CD14-positive monocyte (primary cell): ENCODE measurements around the gene UBA6. TPM values are rescaled to one million over a fixed set of nuclear protein-coding genes. Genes with fewer than 3 reads are reported as not detected.
A peak's percentile ranks its signal among the peaks of the same experiment; 100 is the strongest.

Source experiments
- DNase-seq, 3 donors: peaks; one replicate each; pipeline ENCODE4 v3.0.0-alpha.2; 2011 to 2022
- H2AFZ ChIP-seq: 2 replicates; pipeline ENCODE4 v1.6.0; 2012; ENCODE audit warnings: mild to moderate bottlenecking, low read depth, low read length, inconsistent platforms; ENCODE audit not compliant: insufficient read depth, poor library complexity, severe bottlenecking
- H3K27ac ChIP-seq, 2 donors: 1 replicate in 1 of 2; 2 replicates in 1 of 2; pipeline ENCODE4 v1.5.1; 2012 to 2013; ENCODE audit warnings: low read length in 2 of 2, control low read depth in 1 of 2, inconsistent platforms in 1 of 2, low read depth in 1 of 2, mild to moderate bottlenecking in 1 of 2
- H3K27me3 ChIP-seq, 2 donors: one replicate each; pipeline versions ENCODE4 v1.6.0 to v1.6.1; 2011 to 2013; ENCODE audit warnings: low read length in 2 of 2; ENCODE audit not compliant: control insufficient read depth in 2 of 2, insufficient read depth in 2 of 2
- H3K36me3 ChIP-seq, 2 donors: replicated peaks in 1 of 2; 1 replicate in 1 of 2; 2 replicates in 1 of 2; pipeline versions ENCODE4 v1.5.1 to v1.6.1; 2012 to 2013; ENCODE audit warnings: low read length in 2 of 2, control low read depth in 1 of 2, inconsistent platforms in 1 of 2, mild to moderate bottlenecking in 1 of 2; ENCODE audit not compliant: insufficient read depth in 2 of 2, control insufficient read depth in 1 of 2
- H3K4me1 ChIP-seq, 2 donors: 1 replicate in 1 of 2; 2 replicates in 1 of 2; pipeline versions ENCODE4 v1.5.1 to v1.6.1; 2012 to 2013; ENCODE audit warnings: low read length in 2 of 2, control low read depth in 1 of 2, inconsistent platforms in 1 of 2, mild to moderate bottlenecking in 1 of 2, moderate library complexity in 1 of 2; ENCODE audit not compliant: insufficient read depth in 2 of 2, control insufficient read depth in 1 of 2
- H3K4me2 ChIP-seq: replicated peaks from 2 replicates; pipeline ENCODE3; 2012; ENCODE audit warnings: low read length, moderate library complexity, mild to moderate bottlenecking; ENCODE audit not compliant: poor library complexity, severe bottlenecking; ENCODE audit errors: extremely low read depth
- H3K4me3 ChIP-seq, 3 experiments: fragments of 200-600 bp in 1 of 3; sonication (generic) in 1 of 3; replicated peaks in 1 of 3; 1 replicate in 2 of 3; 2 replicates in 1 of 3; pipeline ENCODE4 v1.5.1; 2011 to 2013; ENCODE audit warnings: low read length in 3 of 3, mild to moderate bottlenecking in 3 of 3, control low read depth in 2 of 3, low read depth in 2 of 3, inconsistent platforms in 1 of 3, moderate library complexity in 1 of 3
- H3K79me2 ChIP-seq: 2 replicates; pipeline ENCODE4 v1.6.0; 2012; ENCODE audit warnings: mild to moderate bottlenecking, control low read depth, inconsistent platforms, low read length, moderate library complexity; ENCODE audit not compliant: insufficient read depth
- H3K9ac ChIP-seq: 2 replicates; pipeline ENCODE4 v1.6.0; 2017; ENCODE audit warnings: low read length, mild to moderate bottlenecking; ENCODE audit not compliant: insufficient read depth, poor library complexity, severe bottlenecking
- H3K9me3 ChIP-seq, 2 donors: replicated peaks in 1 of 2; 1 replicate in 1 of 2; 2 replicates in 1 of 2; pipeline versions ENCODE4 v1.5.1 to v1.6.1; 2012 to 2013; ENCODE audit warnings: low read length in 2 of 2, control low read depth in 1 of 2; ENCODE audit not compliant: control insufficient read depth in 1 of 2, insufficient read depth in 1 of 2
- H4K20me1 ChIP-seq: 2 replicates; pipeline ENCODE4 v1.6.0; 2012; ENCODE audit warnings: mild to moderate bottlenecking, low read length, control low read depth, moderate library complexity; ENCODE audit not compliant: insufficient read depth
- H3K27ac Mint-ChIP-seq, 7 donors: one replicate each; pipeline ENCODE4 v1.8.0; 2020; ENCODE audit warnings: mild to moderate bottlenecking in 7 of 7, mixed read lengths in 7 of 7, moderate library complexity in 6 of 7, inconsistent platforms in 2 of 7
- H3K27me3 Mint-ChIP-seq, 3 donors: one replicate each; pipeline ENCODE4 v1.8.0; 2021 to 2022; ENCODE audit warnings: low read depth in 3 of 3, mild to moderate bottlenecking in 3 of 3, mixed read lengths in 3 of 3, moderate library complexity in 3 of 3, inconsistent platforms in 1 of 3
- H3K36me3 Mint-ChIP-seq, 2 donors: one replicate each; pipeline ENCODE4 v1.8.0; 2020; ENCODE audit warnings: mixed read lengths in 2 of 2, inconsistent platforms in 1 of 2, mild to moderate bottlenecking in 1 of 2
- H3K4me1 Mint-ChIP-seq: one replicate; pipeline ENCODE4 v1.8.0; 2020; ENCODE audit warnings: mild to moderate bottlenecking, mixed read lengths
- H3K4me3 Mint-ChIP-seq, 2 donors: one replicate each; pipeline ENCODE4 v1.8.0; 2020; ENCODE audit warnings: mild to moderate bottlenecking in 2 of 2, mixed read lengths in 2 of 2, moderate library complexity in 1 of 2
- H3K9me3 Mint-ChIP-seq, 7 donors: one replicate each; pipeline ENCODE4 v1.8.0; 2020 to 2022; ENCODE audit warnings: mixed read lengths in 7 of 7, mild to moderate bottlenecking in 6 of 7, moderate library complexity in 6 of 7, inconsistent platforms in 2 of 7
- CTCF ChIP-seq: fragments of 200-600 bp; IDR thresholded peaks from one replicate; pipeline ENCODE4 v1.8.0; 2022; ENCODE audit warnings: antibody characterized with exemption, mild to moderate bottlenecking
- WGBS: methylation state at CpG from one replicate; pipeline ENCODE4 v1.1.5; 2013; ENCODE audit warnings: missing lambda C conversion rate; ENCODE audit not compliant: insufficient coverage; 5-methylcytosine and 5-hydroxymethylcytosine counted together
- intact Hi-C, 2 donors: fragments of 100-400 bp; cut with micrococcal nuclease; formaldehyde crosslinking; loops; one replicate each; pipeline versions ENCODE4 v1.15.0 to v1.15.1; 2023
- polyA minus RNA-seq: library from RNA; depleted of rRNA, polyadenylated mRNA; stranded (reverse); fragments of >200 nt; gene quantifications from 2 replicates; pipeline ENCODE4 v1.2.3, GENCODE V29; 2012
- polyA plus RNA-seq, 3 donors: library from polyadenylated mRNA; depleted of rRNA in 1 of 3; unstranded in 2 of 3; stranded (reverse) in 1 of 3; fragments of 300-500 nt in 2 of 3; fragments of >200 nt in 1 of 3; fragmentation: Illumina TruSeq in 2 of 3; gene quantifications; 1 replicate in 2 of 3; 2 replicates in 1 of 3; pipeline ENCODE4 v1.2.3, GENCODE V29; 2012 to 2021
- total RNA-seq, 12 experiments: library from RNA in 1 of 12; stranded (reverse) in 1 of 12; fragments of 120-200 nt in 1 of 12; gene quantifications; one replicate each; pipeline ENCODE4 v1.2.4 and lab custom pipeline; 2013 to 2026; ENCODE audit warnings: mixed read lengths in 6 of 12, inconsistent platforms in 1 of 12

Gene UBA6
- total RNA-seq (2013), result 59.9 TPM
- polyA plus RNA-seq (10 to 100 TPM in 2 of 3 donors, 1 to 10 TPM in 1; 8.4 to 22.0 (median 21.0) TPM), polyA minus RNA-seq (22.4 and 24.4 TPM in 2 replicates), total RNA-seq (lab: John Stamatoyannopoulos, UW) (98.0 to 199 (median 168) reads per million in 11 experiments)

GRCh38 chr4:67700738-67701516 is at the start of gene UBA6:
Gene UBA6 (minus strand): TSS chr4:67701155. CDS start chr4:67701119, 36 bp downstream.
- peak; percentile 93 to 96 (median 95) for DNase-seq
- Mint-ChIP-seq H3K27ac (peak within 1 kb of the TSS; percentile 92 to 97 (median 95)), H3K36me3 (peaks cover 6 to 15% of the 10 kb centered on the region in 2 donors), H3K4me1 (peaks cover 24% of the 10 kb centered on the region), H3K9me3 (peaks cover 0 to 5% (median 0%) of the 10 kb centered on the region in 7 donors), H3K4me3 (peak within 1 kb of the TSS; percentile 90 to 94), H3K27me3 (no peaks in the 10 kb centered on the region)
- Histone ChIP-seq H3K4me3 (peak within 1 kb of the TSS; percentile 75 to 96 (median 75)), H3K4me2 (peak within 1 kb of the TSS; percentile 93), H3K79me2 (peaks cover 59% of the 10 kb centered on the region), H3K9ac (peak within 1 kb of the TSS; percentile 89), H3K27me3 (no peaks in the 10 kb centered on the region), H3K4me1 (peaks cover 17 to 21% of the 10 kb centered on the region in 2 donors), H4K20me1 (peaks cover 7% of the 10 kb centered on the region), H2AFZ (peak within 1 kb of the TSS; percentile 75), H3K9me3 (no peaks in the 10 kb centered on the region), H3K27ac (peak within 1 kb of the TSS; percentile 90 to 96), H3K36me3 (peaks cover 0 to 2% of the 10 kb centered on the region in 2 donors)
- WGBS, result under 1% methylated on average over 39 of the region's 57 CpGs
- peak; percentile 41 for TF ChIP-seq CTCF
- intact Hi-C loops, result no loop called here

- intact Hi-C loops, result no loop called here
- no CpG with 5 or more reads among the region's 4 CpGs for WGBS
- Histone ChIP-seq H2AFZ (no peak overlapping the region), H3K4me1 (no peaks in the 10 kb centered on the region), H3K27ac (no peak overlapping the region), H3K9me3 (no peaks in the 10 kb centered on the region), H3K4me2 (no peak overlapping the region), H3K4me3 (no peak overlapping the region), H3K79me2 (no peaks in the 10 kb centered on the region), H4K20me1 (no peaks in the 10 kb centered on the region), H3K36me3 (no peaks in the 10 kb centered on the region), H3K27me3 (no peaks in the 10 kb centered on the region), H3K9ac (no peak overlapping the region)
- Mint-ChIP-seq H3K9me3 (no peaks in the 10 kb centered on the region), H3K4me1 (no peaks in the 10 kb centered on the region), H3K4me3 (no peak overlapping the region), H3K36me3 (no peaks in the 10 kb centered on the region), H3K27me3 (no peaks in the 10 kb centered on the region), H3K27ac (no peak overlapping the region)
- DNase-seq, result no peak
- no peak for TF ChIP-seq CTCF
Measured at GRCh38 chr4:67750691-67751090, 49.7 kb upstream of the UBA6 start.
